ENCODE results near the gene IL9R.
"Not testable (repeated sequence)": the region's sequence is repeated elsewhere in the genome, so short reads cannot be mapped to it uniquely, and the experiment has no call there.

- TF ChIP-seq, protein P1, sequence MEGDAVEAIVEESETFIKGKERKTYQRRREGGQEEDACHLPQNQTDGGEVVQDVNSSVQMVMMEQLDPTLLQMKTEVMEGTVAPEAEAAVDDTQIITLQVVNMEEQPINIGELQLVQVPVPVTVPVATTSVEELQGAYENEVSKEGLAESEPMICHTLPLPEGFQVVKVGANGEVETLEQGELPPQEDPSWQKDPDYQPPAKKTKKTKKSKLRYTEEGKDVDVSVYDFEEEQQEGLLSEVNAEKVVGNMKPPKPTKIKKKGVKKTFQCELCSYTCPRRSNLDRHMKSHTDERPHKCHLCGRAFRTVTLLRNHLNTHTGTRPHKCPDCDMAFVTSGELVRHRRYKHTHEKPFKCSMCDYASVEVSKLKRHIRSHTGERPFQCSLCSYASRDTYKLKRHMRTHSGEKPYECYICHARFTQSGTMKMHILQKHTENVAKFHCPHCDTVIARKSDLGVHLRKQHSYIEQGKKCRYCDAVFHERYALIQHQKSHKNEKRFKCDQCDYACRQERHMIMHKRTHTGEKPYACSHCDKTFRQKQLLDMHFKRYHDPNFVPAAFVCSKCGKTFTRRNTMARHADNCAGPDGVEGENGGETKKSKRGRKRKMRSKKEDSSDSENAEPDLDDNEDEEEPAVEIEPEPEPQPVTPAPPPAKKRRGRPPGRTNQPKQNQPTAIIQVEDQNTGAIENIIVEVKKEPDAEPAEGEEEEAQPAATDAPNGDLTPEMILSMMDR (IDR thresholded peaks at IDR 0.05) = not testable (repeated sequence)
- TF ChIP-seq POLR2A (IDR thresholded peaks at IDR 0.05) = not testable (repeated sequence)
Observed at GRCh38 chrX:155999751-156000150, 2.3 kb downstream of the IL9R start.
